ENCODE measurements around the gene KRT81. TPM values are rescaled to one million over a fixed set of nuclear protein-coding genes. Genes with fewer than 3 reads are reported as not detected.

The KRT81 gene
- total RNA-seq, 2 donors from 2014 or later, result not detected

DNA sequence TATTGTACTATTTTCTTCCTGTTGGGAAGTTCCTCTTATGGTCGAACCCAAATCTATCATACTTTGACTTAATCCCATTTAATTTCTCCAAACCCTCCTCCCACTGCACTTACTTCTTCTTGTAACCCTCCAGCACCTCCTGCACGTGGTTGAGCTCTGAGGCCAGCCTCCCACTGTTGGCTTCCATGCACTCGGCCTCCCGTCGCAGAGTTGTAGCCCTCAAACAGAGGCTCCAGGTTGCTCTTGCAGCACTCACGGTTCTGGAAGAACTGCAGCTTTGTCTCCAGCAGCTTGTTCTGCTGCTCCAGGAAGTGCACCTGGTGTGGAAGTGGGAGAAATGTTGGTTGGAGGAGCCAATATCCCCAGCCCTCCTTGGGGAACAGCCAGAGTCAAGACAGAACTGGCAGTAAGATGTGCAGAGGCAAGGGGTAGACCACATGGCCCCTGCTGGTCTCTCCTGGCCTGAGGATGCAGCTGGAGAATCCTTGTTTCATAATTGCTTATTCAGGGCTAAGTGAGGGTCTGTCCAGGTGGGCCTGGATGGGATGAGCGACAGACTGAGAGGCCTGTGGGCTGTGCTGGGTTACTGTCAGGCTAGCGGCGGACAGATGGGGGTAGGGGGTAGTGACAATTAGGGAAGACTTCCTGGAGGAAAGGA is 35.3 kb downstream of the KRT81 start:
- Mint-ChIP-seq H3K9me3 (peaks cover 19% of the 10 kb centered on the region), H3K36me3 (ENCODE audit: low read depth) (no peaks in the 10 kb centered on the region), H3K4me1 (no peaks in the 10 kb centered on the region), H3K27me3 (ENCODE audit: insufficient read depth) (peaks cover 84% of the 10 kb centered on the region), H3K4me3 (no peak overlapping the region), H3K27ac (no peak overlapping the region)
- WGBS, 2 experiments (ENCODE audit: insufficient coverage in 1 of 2, insufficient read length in 1 of 2), result 81 to 87% methylated on average over 2 to 9 of the region's 9 CpGs
- no peaks in the 10 kb centered on the region for H3K4me1 ChIP-seq (ENCODE audit: control insufficient read depth, insufficient read depth, low read length)
- no peak overlapping the region for H3K4me3 ChIP-seq (ENCODE audit: low read length)
- no peak overlapping the region for H3K27ac ChIP-seq (ENCODE audit: low read depth, low read length)
- no peak for DNase-seq
- H3K36me3 ChIP-seq (ENCODE audit: control insufficient read depth, insufficient read depth, low read length), result no peaks in the 10 kb centered on the region
- peaks cover 20% of the 10 kb centered on the region for H3K9me3 ChIP-seq (ENCODE audit: control insufficient read depth, low read length)
- H3K27me3 ChIP-seq (ENCODE audit: control insufficient read depth, insufficient read depth, low read length, poor library complexity, severe bottlenecking), result peaks cover 86% of the 10 kb centered on the region
- TF ChIP-seq, protein P1, sequence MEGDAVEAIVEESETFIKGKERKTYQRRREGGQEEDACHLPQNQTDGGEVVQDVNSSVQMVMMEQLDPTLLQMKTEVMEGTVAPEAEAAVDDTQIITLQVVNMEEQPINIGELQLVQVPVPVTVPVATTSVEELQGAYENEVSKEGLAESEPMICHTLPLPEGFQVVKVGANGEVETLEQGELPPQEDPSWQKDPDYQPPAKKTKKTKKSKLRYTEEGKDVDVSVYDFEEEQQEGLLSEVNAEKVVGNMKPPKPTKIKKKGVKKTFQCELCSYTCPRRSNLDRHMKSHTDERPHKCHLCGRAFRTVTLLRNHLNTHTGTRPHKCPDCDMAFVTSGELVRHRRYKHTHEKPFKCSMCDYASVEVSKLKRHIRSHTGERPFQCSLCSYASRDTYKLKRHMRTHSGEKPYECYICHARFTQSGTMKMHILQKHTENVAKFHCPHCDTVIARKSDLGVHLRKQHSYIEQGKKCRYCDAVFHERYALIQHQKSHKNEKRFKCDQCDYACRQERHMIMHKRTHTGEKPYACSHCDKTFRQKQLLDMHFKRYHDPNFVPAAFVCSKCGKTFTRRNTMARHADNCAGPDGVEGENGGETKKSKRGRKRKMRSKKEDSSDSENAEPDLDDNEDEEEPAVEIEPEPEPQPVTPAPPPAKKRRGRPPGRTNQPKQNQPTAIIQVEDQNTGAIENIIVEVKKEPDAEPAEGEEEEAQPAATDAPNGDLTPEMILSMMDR (conservative IDR thresholded peaks at IDR 0.05), result no peak
- no peak overlapping the region for H3K9ac ChIP-seq (ENCODE audit: extremely low read depth, low read length, poor library complexity, severe bottlenecking)

DNA sequence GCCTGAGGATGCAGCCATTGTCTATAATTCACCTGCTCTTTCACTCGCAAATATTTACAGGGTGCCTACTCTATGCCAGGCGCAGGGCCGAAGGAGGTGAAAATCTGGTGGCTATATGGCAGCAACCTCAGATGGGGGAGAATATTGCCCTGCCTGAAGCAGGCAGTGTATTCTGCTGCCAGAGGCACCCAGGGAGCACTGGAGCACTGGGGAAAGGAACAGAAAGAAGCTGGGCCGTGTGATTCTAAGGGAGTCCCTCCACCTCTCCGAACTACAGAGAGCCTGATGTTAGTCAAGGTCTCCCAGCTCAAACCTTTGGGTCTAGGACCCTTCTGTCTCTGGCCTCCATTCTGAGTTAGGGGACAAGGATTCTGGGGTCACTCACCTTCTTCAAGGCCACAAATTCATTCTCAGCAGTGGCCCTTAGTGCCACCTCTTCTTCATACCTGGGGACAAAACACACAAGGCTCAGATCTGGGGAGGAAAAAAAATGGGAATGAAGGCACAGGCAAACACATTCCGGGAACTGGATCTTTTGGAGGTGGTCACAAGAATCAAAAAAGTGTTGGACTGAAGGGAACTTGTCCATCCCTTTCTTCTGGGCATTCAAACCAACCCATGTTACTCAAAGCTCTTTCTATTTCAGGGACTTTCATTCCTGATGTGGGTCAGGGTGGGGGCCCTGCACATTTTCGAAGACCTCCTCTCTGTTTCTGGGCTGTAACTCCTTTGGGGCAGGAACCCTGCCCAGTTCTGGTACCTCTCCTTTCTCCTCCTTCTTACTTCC is 36.2 kb downstream of the KRT81 start:
- peaks cover 86% of the 10 kb centered on the region for H3K27me3 ChIP-seq (ENCODE audit: control insufficient read depth, insufficient read depth, low read length, poor library complexity, severe bottlenecking)
- H3K4me3 Mint-ChIP-seq, result no peak overlapping the region

DNA sequence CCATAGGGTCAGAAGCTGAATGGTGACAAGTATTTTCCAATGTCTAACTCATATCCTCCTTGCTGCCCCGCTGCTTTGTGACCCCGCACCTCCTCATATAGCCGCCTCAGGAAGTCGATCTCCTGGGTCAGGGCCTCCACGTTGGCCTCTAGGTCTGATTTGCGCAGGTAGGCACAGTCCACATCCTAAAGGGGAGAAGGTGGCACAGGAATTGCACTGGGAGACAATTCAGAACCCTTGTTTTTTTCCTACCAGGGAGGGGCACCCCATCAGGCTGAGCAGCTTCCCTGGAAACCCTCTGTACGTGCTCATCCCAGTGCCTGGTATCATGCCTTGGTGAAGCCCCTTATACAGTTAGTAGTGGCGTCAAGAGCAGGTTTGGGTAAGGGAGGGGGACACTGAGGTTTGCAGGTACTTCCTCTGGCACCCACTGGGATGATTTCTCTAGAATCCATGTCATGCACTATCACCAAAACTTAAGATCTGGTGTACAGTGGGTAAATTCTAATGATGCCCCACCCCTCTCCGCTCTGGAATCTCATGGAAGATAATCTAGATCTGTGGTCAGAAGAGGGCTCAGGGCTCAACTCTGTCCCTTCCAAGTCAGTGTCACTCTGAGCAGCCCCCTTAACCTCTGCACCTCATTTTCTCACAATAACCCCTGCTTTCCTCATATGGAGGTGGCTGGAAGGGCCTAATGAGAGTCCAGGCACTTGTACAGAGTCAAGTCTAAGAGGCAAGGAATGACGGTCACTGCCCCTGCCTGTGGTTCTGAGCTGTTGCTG is 37.0 kb downstream of the KRT81 start:
- no peak overlapping the region for H3K4me3 ChIP-seq (ENCODE audit: low read length)
- H3K27me3 Mint-ChIP-seq (ENCODE audit: insufficient read depth), result peaks cover 84% of the 10 kb centered on the region
- no peak overlapping the region for H3K4me3 Mint-ChIP-seq
- no peak overlapping the region for H3K27ac Mint-ChIP-seq
- peaks cover 5% of the 10 kb centered on the region for H3K4me1 Mint-ChIP-seq
- DNase-seq, result no peak
- peaks cover 86% of the 10 kb centered on the region for H3K27me3 ChIP-seq (ENCODE audit: control insufficient read depth, insufficient read depth, low read length, poor library complexity, severe bottlenecking)
- no peaks in the 10 kb centered on the region for H3K36me3 ChIP-seq (ENCODE audit: control insufficient read depth, insufficient read depth, low read length)
- TF ChIP-seq, protein P1 (conservative IDR thresholded peaks at IDR 0.05), result no peak
- peaks cover 4% of the 10 kb centered on the region for H3K9me3 ChIP-seq (ENCODE audit: control insufficient read depth, low read length)
- WGBS, 2 experiments (ENCODE audit: insufficient coverage in 1 of 2, insufficient read length in 1 of 2), result 90 to 99% methylated on average over 9 to 10 of the region's 10 CpGs
- H3K36me3 Mint-ChIP-seq (ENCODE audit: low read depth), result no peaks in the 10 kb centered on the region
- no peak overlapping the region for H3K27ac ChIP-seq (ENCODE audit: low read depth, low read length)
- peaks cover 3% of the 10 kb centered on the region for H3K9me3 Mint-ChIP-seq
- H3K4me1 ChIP-seq (ENCODE audit: control insufficient read depth, insufficient read depth, low read length), result no peaks in the 10 kb centered on the region
- no peak overlapping the region for H3K9ac ChIP-seq (ENCODE audit: extremely low read depth, low read length, poor library complexity, severe bottlenecking)

More for the DNA sequence above, 36.2 kb downstream of the KRT81 start:
- Mint-ChIP-seq H3K9me3 (peaks cover 10% of the 10 kb centered on the region), H3K27me3 (ENCODE audit: insufficient read depth) (peaks cover 84% of the 10 kb centered on the region), H3K36me3 (ENCODE audit: low read depth) (no peaks in the 10 kb centered on the region), H3K4me1 (no peaks in the 10 kb centered on the region), H3K27ac (no peak overlapping the region)
- H3K4me3 ChIP-seq (ENCODE audit: low read length), result no peak overlapping the region
- WGBS, 2 experiments (ENCODE audit: insufficient coverage in 1 of 2, insufficient read length in 1 of 2), result 88 to 98% methylated on average over 6 to 7 of the region's 7 CpGs
- DNase-seq, result no peak
- no peak overlapping the region for H3K27ac ChIP-seq (ENCODE audit: low read depth, low read length)
- H3K4me1 ChIP-seq (ENCODE audit: control insufficient read depth, insufficient read depth, low read length), result no peaks in the 10 kb centered on the region
- no peaks in the 10 kb centered on the region for H3K36me3 ChIP-seq (ENCODE audit: control insufficient read depth, insufficient read depth, low read length)
- TF ChIP-seq, protein P1 (conservative IDR thresholded peaks at IDR 0.05), result no peak
- H3K9ac ChIP-seq (ENCODE audit: extremely low read depth, low read length, poor library complexity, severe bottlenecking), result no peak overlapping the region
- H3K9me3 ChIP-seq (ENCODE audit: control insufficient read depth, low read length), result peaks cover 12% of the 10 kb centered on the region
